ENCODE measurements around the gene ARSI.

Gene ARSI

DNA sequence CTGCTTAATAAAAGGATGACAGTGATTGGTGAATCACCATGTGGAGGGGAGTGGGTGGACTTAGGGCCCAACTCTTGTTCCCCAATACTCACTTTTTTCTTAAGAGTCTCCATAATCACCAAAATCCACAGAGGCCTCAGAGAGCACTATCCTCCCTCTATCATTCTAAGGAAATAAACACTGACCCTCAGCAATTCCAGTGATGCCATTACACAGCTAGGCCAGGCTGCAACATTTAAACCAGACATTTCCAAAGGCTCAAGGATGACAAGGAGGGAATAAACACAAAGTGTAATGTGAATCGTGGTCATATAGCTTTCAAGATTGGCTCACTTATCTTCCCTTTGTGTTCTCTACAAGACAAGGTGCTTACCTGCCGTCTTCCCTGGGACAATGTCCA is 2.4 kb upstream of the ARSI start:
- DNase-seq (ENCODE audit: low read depth): no peak
- H3K4me3 ChIP-seq (ENCODE audit: low read depth, low read length): no peak overlapping the region
- TF ChIP-seq, protein P1, sequence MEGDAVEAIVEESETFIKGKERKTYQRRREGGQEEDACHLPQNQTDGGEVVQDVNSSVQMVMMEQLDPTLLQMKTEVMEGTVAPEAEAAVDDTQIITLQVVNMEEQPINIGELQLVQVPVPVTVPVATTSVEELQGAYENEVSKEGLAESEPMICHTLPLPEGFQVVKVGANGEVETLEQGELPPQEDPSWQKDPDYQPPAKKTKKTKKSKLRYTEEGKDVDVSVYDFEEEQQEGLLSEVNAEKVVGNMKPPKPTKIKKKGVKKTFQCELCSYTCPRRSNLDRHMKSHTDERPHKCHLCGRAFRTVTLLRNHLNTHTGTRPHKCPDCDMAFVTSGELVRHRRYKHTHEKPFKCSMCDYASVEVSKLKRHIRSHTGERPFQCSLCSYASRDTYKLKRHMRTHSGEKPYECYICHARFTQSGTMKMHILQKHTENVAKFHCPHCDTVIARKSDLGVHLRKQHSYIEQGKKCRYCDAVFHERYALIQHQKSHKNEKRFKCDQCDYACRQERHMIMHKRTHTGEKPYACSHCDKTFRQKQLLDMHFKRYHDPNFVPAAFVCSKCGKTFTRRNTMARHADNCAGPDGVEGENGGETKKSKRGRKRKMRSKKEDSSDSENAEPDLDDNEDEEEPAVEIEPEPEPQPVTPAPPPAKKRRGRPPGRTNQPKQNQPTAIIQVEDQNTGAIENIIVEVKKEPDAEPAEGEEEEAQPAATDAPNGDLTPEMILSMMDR (IDR thresholded peaks at IDR 0.05; ENCODE audit: low read depth, low read length, missing control alignments): no peak

DNA sequence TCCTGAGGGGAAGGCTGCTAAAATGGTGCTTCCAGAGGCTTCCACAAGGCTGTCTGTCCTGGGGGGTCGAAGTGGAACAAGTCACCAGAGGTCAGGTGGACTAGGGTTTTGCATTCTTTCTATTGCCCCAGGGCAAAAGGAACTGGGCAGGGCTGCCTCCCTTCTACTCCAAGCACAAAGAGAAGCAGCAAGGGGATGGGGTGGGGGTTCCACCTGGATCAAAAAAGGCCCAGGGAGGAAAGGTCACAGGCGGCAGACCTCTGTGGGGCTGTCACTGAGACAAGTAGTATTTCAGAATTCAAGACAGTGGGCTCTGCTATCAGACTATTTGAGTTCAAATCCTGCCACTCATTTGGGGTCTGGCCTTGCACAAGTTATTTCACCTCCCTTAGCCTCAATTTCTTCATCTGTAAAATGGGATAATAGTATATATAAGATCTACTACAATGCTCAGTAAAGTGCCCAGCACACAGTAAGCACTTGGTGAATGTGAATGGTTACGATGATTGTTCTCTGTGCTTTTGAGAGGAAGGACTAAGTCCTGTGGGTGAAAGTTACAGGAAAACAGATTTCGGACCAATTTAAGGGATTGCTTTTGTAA is 1.9 kb upstream of the ARSI start:
- H3K4me3 ChIP-seq (ENCODE audit: low read depth, low read length): no peak overlapping the region
- TF ChIP-seq, protein P1 (IDR thresholded peaks at IDR 0.05; ENCODE audit: low read depth, low read length, missing control alignments): no peak
- no peak for DNase-seq (ENCODE audit: low read depth)

DNA sequence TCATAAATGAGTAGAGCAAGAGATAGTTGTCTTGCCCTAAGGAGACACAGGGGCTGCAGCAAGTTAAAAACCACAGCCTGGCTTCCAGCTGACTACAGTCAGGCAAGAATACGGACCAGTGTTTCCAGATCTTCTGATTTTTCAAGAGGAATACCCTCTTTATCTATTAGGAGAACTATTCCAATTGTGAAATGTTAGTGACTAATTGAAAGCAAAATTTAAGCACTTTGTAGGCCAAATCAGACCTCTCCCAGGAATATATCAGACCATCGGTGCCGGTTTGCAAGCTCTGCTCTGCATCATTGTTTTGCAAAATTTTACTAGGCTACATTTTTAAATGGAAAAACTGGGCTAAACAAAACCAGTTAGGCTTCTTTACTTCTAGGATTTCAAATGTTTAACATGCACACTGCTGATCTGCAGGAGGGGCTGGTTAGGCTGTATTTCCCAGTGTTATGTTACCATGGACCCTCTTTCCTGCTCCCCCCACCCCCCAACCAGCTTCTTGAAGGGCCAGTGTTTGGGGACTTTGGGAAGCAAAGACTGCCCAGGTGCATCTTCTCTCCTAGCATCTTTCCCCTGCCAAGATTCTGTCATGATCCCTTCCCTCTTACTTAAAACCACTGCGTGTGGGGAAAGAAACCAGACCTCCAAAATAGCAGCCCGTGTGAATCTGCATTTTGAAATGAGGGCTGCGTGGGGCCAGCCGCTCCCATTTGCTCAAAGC is 1.1 kb upstream of the ARSI start:
- TF ChIP-seq, protein P1 (IDR thresholded peaks at IDR 0.05; ENCODE audit: low read depth, low read length, missing control alignments): no peak
- H3K4me3 ChIP-seq (ENCODE audit: low read depth, low read length): no peak overlapping the region
- DNase-seq (ENCODE audit: low read depth): no peak

DNA sequence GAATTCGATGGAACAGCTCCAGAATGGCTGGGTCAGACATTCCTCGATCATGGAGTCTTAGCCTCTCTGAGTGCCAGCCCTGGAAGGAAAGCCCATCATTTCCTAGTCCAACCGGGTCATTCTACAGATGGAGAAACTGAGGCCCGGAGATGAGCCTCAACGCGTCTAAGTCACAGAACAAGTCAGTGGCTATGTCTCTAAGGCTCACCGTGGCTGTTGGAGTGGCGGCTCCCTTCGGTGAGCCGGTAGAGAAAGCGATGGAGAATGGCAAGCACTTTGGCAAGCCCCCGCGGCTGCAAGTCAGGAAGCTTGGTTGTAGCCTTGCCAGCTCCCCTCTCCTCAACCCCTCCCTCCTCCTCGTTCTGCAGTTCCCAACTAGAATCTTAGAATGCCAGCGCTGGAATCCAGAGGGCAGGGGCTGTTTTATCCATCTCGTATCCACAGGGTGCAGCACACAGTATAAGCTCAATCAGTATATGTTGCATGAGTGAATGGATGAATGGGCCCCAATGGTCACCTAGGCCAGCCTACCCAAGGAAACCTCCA is 438 bp upstream of the ARSI start:
- no peak overlapping the region for H3K4me3 ChIP-seq (ENCODE audit: low read depth, low read length)
- no peak for DNase-seq (ENCODE audit: low read depth)

DNA sequence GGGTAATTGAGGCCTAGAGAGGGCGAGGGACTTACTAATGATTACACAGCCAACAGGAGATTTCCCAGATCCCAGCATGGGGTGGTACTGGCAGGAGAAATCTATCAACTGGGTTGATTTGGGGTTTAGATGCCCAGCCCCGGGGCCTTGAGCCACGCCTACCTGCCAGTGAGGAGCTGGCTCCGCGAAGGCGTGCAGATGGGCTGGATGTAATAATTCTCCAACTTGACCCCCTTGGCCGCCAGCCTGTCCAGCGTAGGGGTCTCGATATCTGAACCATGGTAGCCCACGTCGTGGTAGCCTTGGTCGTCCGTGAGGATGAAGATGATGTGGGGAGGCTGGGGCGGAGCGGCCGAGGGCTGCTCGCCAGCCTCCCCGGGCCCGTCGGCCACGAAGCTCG is 804 bp downstream of the ARSI start:
- DNase-seq (ENCODE audit: low read depth): no peak
- no peak overlapping the region for H3K4me3 ChIP-seq (ENCODE audit: low read depth, low read length)
- TF ChIP-seq, protein P1 (IDR thresholded peaks at IDR 0.05; ENCODE audit: low read depth, low read length, missing control alignments): no peak

More for the DNA sequence above, 438 bp upstream of the ARSI start:
- TF ChIP-seq, protein P1 (IDR thresholded peaks at IDR 0.05; ENCODE audit: low read depth, low read length, missing control alignments): no peak

DNA sequence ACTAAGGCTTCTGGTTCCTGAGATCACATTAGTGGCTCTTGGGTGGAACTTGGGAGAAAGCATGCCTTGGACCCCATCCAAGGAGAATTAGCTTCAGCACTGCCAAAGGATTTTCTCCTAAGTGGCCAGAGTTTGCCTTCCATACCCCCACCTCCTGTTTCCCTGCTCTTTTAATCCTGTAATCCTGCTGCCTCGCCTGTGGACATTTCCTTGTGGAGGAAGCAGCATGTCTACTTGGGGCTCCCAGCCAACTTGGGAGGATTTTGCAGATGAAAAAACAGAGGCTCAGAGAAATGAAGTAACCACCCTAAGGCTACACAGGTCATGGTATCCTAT is 1.6 kb downstream of the ARSI start:
- TF ChIP-seq, protein P1 (IDR thresholded peaks at IDR 0.05; ENCODE audit: low read depth, low read length, missing control alignments): no peak
- H3K4me3 ChIP-seq (ENCODE audit: low read depth, low read length): no peak overlapping the region
- DNase-seq (ENCODE audit: low read depth): no peak

Data from GM12864 (cell line).